NCI-H226 (cell line): ENCODE results near the gene THOC6.

ENCODE experiments used
- DNase-seq: peaks from one replicate; pipeline ENCODE4 v3.0.0-alpha.2; 2015

The THOC6 gene

DNA sequence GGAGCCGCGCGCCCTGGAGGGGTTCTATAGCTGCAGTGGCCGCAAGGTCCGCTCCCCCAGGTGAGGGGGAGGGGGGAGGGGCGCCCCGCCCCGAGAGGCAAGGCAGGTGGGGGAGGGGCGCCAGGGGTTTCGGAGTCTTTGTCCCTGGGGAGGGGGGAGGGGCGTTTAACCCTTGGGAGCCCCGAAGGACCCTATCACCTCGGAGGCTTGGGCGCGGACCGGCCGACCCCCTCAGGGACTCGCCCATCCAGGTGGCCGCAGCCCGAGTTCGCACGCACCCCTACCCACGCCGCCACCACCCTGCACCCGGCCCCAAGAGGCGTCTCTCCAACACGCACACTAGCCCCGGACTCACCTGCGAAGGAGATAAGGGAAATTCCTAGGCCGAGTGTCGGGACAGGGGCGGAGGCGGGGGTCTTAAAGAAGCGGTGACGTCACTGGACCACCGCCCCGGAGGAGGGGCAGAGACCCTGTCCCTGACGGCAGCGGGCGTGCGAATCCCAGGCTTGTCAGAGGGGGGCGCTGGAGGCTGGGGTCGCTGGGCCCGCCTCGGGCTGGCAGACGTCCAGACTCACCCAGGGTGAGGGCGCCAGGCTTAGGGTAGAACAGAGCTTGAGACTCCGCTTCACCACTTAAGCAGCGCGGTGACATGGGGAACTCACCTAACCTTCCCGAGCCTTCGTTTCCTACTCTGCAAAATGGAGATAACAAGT, 5.9 kb upstream of the THOC6 start, which contains the start of gene CLDN6:
Gene CLDN6 (minus strand): TSS at position 390 of the 713 bp plus-strand sequence. CDS start 2,162 bp downstream, outside the sequence.
- no peak for DNase-seq

DNA sequence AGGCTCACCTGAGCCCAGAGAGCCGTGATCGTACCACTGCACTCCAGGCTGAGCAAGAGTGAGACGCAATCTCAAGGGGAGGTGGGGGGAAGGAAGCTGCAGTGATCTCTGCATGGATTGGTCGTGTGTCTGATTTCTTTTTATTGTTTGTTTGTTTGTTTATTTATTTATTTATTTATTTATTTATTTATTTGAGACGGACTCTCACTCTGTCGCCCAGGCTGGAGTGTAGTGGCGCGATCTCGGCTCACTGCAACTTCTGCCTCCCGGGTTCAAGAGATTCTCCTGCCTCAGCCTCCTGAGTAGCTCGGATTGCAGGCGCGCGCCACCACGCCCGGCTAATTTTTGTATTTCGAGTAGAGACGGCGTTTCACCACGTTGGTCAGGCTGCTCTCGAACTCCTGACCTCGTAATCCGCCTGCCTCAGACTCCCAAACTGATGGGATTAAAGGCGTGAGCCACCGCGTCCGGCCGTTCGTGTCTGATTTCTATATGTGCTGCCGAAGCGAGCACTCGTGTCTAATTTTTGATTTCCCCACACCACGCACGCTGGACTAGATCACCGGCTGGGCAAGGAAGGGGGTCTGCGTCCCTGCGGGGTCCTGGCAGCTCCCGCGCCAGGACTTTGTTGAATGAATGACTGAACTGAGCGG, 4.1 kb upstream of the THOC6 start:
- no peak for DNase-seq

- DNase-seq = peak; percentile 58
These were observed 3.6 kb upstream of the THOC6 start, which contains the start of gene TNFRSF12A for GRCh38 chr16:3020247-3020603. Gene TNFRSF12A (plus strand): TSS chr16:3020368. CDS start chr16:3020398, 30 bp downstream.

DNA sequence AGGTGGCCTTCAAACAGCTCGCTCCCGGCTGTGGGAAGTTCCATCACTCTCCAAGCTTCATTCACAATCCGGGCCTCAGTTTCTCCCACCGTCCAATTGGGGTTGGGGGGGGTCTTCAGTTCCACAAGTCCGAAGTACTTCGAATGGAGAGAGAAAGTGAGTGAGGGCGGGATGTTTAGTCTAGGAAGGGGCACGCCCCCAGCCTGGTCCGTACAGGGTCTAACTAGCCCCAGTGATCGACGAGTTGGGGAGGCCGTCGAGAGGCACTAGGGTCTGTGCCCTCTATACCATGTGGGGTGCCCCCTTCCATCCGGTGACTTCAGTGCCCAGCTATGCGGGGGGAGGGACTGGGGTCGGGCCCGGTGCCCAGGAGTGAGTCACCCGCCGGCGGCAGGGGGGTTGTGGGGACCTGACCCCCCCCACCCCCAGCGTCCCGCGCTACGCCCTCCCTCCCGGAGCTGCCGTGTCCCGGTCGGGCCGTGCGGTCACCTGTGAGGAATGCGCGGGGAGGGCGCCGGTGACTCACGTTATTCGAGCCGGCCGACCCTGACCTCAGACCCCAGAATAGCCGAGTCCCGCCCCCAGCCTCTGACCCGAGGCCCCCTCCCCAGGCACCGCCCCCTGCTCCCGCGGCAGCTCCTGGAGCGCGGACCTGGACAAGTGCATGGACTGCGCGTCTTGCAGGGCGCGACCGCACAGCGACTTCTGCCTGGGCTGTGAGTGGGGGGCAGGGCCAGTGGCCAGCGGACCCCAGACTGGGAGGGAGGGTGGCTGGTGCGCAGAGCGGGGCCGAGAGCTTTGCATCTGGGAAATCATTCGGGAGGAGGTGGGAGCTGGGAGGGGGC, 3.0 kb upstream of the THOC6 start:
- peak; percentile 91 for DNase-seq

GRCh38 chr16:3021449-3022207, 2.2 kb upstream of the THOC6 start:
- peak; percentile 97 for DNase-seq

DNA sequence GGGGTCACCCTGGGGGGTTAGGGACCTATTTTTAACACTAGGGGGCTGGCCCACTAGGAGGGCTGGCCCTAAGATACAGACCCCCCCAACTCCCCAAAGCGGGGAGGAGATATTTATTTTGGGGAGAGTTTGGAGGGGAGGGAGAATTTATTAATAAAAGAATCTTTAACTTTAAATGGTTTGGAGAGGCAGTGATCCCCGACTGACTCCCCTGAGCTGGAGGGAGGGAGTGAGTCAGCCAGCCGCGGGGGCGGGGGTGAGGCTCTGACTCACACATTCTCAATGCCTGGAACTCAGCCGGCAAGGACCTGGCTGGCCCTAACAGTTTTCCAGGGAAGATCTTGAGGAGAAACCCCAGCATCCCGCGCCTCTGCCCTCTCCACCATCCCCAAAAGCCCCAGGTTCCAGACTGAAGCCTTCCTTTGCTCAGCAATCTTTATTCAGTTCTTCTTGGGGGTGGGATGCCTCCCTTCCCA, 1.6 kb upstream of the THOC6 start:
- DNase-seq = peak; percentile 92

DNA sequence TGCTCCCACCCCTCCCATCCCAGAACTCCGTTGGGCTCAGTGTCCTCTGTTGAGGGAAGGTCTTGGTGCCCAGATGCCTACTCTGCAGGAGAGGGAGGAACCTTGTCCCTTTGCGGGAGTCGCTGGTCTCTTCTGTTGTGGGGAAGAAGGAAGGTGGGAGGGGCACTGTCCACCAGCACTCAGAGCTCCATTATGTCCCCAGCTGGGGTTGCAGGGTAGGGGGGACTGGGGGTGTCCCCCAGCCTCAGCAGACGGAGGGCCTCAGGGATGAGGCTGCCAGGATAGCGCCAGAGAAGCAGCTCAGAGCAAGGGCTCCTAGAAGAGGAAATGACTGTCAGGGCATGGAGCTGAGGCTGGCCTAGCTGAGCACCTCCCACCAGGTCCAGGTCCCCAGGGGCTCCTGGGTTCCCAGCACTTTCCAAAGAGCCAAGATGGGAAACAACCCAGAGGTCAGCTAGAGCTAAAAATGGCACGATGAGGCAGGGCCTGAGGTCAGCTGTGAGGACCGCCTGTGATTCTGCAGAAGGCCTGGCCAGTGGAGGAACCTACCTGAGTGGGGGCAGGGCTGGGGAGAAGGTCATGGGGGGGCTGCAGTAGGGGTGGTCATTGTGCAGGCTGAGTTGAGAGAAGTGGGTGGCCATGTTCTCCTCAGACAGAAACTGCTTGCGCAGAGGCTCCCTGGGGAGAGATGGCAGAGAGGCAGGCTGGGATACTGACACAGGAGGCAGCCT, 986 bp upstream of the THOC6 start:
- peak; percentile 61 for DNase-seq

- DNase-seq = no peak
These were observed 493 bp upstream of the THOC6 start for GRCh38 chr16:3023415-3023668.

DNA sequence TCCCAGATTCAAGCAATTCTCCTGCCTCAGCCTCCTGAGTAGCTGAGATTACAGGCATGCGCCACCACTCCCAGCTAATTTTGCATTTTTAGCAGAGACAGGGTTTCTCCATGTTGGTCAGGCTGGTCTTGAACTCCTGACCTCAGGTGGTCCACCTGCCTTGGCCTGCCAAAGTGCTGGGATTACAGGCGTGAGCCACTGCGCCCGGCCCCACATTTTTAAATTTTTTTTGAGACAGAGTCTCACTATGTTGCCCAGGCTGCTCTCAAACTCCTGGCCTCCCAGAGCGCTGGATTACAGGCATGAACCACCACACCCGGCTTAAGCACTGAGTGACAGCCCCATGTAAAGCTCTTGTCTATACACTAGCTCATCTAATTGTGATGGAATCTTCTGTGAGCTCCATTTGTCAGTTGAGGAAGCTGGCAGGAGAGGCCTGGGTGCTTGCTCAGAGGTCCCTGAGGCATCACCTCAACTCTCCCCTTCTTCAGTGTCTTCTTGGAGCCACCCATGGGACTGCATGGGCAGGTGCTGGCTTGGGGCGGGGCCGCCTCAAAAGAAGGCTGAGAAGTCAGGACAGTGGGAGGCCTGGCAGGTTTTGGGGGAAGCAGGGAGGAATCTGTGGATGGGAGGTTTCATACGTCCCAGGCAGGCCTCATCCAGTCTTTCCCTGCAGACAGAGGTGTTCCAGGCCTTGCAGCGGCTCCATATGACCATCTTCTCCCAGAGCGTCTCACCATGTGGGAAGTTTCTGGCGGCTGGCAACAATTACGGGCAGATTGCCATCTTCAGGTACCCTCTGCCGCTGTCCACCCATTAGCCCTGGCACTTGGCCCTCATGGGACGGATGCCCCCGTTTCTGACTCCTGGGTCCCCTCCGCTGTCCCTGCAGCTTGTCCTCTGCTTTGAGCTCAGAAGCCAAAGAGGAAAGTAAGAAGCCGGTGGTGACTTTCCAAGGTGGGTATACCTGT, 1.5 kb downstream of the THOC6 start:
- no peak for DNase-seq

- DNase-seq = no peak
These were observed 2.2 kb downstream of the THOC6 start for GRCh38 chr16:3026003-3026378.

DNA sequence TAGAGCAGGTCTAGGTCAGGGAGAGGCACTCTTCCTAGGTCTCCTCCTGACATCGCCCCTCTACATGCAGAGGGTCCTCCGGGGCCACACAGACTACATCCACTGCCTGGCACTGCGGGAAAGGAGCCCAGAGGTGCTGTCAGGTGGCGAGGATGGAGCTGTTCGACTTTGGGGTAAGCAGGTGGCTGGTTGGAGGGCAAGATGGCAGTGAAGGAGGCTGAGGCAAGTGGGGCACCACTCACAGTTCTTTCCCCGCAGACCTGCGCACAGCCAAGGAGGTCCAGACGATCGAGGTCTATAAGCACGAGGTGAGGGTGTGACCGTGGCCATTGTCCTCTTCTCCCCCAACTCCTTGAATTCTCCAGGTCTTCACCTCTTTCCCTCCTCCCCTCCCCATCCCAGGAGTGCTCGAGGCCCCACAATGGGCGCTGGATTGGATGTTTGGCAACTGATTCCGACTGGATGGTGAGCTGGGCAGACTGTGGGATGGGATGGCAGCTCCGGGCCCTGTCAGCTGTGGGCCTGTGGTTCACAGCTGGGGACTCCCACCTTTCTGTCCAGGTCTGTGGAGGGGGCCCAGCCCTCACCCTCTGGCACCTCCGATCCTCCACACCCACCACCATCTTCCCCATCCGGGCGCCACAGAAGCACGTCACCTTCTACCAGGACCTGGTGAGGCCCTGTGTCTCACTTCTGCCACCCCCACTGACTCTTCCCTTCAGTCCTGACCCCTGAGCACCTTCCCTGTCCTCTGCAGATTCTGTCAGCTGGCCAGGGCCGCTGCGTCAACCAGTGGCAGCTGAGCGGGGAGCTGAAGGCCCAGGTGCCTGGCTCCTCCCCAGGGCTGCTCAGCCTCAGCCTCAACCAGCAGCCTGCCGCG, 3.0 kb downstream of the THOC6 start:
- peak; percentile 0 for DNase-seq

DNA sequence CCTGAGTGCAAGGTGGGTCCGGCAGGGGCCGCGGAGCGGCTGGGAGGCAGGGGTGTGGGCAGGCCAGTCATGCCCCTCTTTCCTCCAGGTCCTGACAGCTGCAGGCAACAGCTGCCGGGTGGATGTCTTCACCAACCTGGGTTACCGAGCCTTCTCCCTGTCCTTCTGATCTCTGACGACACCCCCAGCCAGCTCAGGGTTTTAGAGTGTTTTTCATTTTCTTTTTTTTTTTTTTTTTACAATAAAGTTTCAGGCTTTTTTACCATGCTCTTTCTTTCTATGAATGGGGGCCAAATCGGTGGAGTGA, 3.6 kb downstream of the THOC6 start:
- DNase-seq = no peak

DNA sequence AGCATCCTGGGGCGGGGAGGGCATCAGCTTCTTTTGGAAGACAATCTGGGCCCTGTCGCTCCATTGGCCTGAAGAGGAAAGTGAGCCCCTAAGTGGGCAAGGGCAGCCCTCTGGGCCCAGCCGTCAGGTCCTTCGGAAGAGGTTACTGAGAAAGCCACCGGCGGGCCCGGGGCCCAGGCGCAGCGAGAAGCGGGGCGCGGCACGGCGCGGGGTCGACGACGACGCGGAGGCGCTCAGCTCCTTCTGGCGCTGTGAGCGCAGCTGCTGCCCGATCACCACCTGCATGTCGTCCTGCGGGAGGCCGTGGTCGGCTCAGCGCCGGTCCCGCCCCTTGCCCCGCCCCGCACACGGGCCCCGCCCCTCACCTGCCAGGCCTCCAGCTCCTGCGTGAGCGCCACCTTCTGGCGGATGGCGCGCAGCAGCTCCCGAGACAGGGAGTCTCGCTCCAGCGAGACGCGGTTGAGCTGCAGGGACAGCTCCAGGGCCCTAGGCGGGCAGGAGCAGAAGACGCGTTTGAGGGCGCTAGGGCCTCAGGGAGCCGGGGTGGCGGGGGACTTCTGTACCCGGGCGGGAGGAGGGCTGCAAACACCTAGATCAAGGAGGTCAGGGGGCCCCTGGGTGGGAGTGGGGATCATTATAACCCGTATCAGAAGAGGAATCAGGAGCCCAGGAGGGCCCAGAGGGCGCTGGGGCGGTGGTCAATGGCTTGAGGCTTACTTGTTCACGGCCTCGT, 4.3 kb downstream of the THOC6 start:
- peak; percentile 70 for DNase-seq

DNA sequence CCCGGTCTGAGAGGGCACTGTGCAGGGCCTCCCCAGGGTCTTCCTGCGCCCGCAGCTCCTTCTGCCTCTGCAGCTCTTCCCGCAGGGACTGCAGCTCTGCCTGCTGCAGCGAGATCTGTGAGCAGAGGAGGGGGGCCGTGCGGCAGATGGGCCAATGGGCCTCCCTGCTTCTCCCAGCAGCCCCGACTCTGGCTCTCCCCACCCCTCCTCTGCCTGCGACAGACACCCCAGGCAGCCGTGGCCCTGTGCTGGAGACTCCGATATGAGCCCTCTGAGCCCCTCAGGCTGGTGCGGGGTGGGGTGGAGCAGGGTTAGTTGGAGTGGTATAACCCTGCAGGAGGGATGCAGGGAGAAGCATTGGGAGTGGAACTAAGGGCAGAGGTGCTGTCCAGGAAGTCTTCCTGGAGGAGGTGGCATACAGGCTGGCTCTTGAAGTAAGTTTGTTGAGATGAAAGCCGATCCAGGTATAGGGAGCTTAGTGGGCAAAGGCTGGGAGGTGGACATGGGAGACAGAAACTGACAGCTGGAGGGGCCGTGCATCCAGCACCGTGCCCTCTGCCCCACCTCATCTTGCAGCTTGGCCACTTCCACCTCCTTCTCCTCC, 5.0 kb downstream of the THOC6 start:
- no peak for DNase-seq

- no peak for DNase-seq
These were observed 5.8 kb downstream of the THOC6 start for GRCh38 chr16:3029491-3030221.

DNA sequence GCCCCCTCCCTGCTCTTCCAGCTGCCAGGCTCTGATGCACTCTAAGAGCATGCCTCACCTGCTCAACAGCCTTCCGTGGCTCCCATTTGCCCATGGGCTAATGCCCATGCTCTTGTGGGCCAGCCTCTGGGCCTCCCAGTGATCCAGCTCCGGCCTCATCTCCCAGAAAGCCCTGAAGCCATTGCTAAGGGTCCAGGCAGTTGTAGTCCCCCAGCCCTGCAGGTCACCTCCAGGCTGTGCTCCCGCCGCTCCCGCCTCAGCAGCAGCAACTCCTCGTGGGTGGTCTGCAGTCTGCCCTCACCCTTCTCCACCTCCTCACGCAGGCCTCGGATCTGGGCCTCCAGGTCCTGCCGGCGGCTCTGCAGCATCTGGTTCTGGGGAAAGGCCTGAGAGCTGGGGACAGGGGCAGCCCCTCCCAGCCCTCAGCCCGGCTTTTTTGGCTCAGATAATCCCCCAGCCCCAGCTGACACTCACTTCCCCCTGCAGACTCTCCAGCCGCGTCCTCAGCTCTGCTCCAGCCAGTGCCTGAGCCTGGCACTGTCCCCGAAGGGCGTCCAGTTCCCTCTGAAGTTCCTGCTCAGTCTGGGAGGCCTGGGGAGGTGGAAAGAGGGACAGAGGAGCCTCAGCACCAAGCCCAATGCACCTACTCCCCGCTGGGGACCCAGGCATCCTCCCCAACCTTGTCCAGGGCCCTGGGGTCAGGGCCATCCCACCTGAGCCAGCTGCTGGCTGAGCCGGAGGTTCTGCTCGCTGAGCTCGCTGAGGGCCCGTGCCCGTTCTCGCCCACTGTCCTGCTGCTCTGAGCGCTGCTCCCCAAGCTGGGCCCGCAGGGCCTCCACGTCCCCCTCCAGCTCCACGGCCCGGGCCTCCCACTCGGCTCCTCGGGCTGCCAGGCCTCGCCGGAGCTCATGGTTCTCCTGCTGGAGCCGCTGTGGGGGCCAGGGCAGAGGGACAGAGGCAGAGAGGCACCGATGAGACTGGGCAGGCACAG, 6.7 kb downstream of the THOC6 start:
- no peak for DNase-seq

DNA sequence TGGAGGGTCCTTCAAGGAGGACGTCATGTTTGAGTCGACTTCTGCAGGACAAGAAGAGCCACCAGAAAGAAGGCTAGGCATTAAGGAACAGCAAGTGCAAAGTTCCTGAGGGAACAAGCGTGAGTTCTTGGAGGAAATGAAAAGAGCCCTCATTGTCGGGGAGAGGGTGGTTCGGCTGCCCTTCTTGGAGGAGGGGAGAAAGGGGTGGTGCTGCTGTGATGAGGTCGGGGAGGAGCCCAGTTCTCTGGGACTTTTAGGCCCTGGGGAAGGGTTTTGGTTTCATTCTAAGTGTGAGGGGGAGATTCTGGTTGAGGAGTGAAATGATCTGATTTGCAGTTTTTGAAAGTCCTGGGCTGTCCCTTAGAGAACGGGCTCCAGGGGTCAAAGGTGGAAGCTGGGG, 8.8 kb downstream of the THOC6 start:
- DNase-seq = peak; percentile 1
